NCI-H82 treated with DMSO at 0.1 percent for 48 hours (cell line): ENCODE data around the gene ZBTB2.

Source experiments
- DNase-seq: peaks from one replicate; lab custom pipeline; 2025; ENCODE audit not compliant: unreplicated experiment; lab: John Stamatoyannopoulos, UW

The ZBTB2 gene

GRCh38 chr6:151391471-151392413 lies at the start of gene ZBTB2:
Gene ZBTB2, minus strand, starts transcription at chr6:151391559. Its CDS starts 17,922 bp downstream, at chr6:151373637.
- DNase-seq: peak; percentile 51

- DNase-seq: no peak
Observed at GRCh38 chr6:151440930-151441329, 49.6 kb upstream of the ZBTB2 start.

- no peak for DNase-seq
Observed at GRCh38 chr6:151440498-151440897, 49.1 kb upstream of the ZBTB2 start.

GRCh38 chr6:151437401-151437800 lies 46.0 kb upstream of the ZBTB2 start:
- DNase-seq: no peak

- no peak for DNase-seq
Observed at GRCh38 chr6:151436802-151437201, 45.4 kb upstream of the ZBTB2 start.

GRCh38 chr6:151436300-151436699 lies 44.9 kb upstream of the ZBTB2 start:
- DNase-seq: no peak

GRCh38 chr6:151434369-151434768 lies 43.0 kb upstream of the ZBTB2 start:
- no peak for DNase-seq

GRCh38 chr6:151432651-151433050 lies 41.3 kb upstream of the ZBTB2 start:
- DNase-seq: no peak

GRCh38 chr6:151431337-151431736 lies 40.0 kb upstream of the ZBTB2 start:
- DNase-seq: no peak

GRCh38 chr6:151430886-151431285 lies 39.5 kb upstream of the ZBTB2 start:
- DNase-seq: no peak

GRCh38 chr6:151428093-151428735 lies 36.9 kb upstream of the ZBTB2 start:
- no peak for DNase-seq

- DNase-seq: peak; percentile 96
Observed at GRCh38 chr6:151425561-151425960, 34.2 kb upstream of the ZBTB2 start.

- no peak for DNase-seq
Observed at GRCh38 chr6:151422981-151423380, 31.6 kb upstream of the ZBTB2 start.

- no peak for DNase-seq
Observed at GRCh38 chr6:151417477-151417876, 26.1 kb upstream of the ZBTB2 start.

GRCh38 chr6:151414641-151415260 lies 23.4 kb upstream of the ZBTB2 start:
- DNase-seq: no peak

- DNase-seq: no peak
Observed at GRCh38 chr6:151413372-151414145, 22.2 kb upstream of the ZBTB2 start.

- no peak for DNase-seq
Observed at GRCh38 chr6:151412909-151413308, 21.6 kb upstream of the ZBTB2 start.

GRCh38 chr6:151409679-151410078 lies 18.3 kb upstream of the ZBTB2 start:
- DNase-seq: no peak

GRCh38 chr6:151409260-151409659 lies 17.9 kb upstream of the ZBTB2 start:
- no peak for DNase-seq

GRCh38 chr6:151408858-151409257 lies 17.5 kb upstream of the ZBTB2 start:
- DNase-seq: no peak

GRCh38 chr6:151403919-151404308 lies 12.6 kb upstream of the ZBTB2 start:
- no peak for DNase-seq
